Natural killer cell (primary cell): Measurements from ENCODE around the gene CFAP299. TPM values are rescaled to one million over a fixed set of nuclear protein-coding genes. Genes with fewer than 3 reads are reported as not detected.

Source experiments
- ATAC-seq, 3 donors: fragments of 150-1000 bp in 2 of 3; fragments of 200-7000 bp in 1 of 3; cut with Tn5 transposase; 1 replicate in 1 of 3; 2 replicates in 2 of 3; pipeline ENCODE4 v1.10.0; 2021; ENCODE audit warnings: mild to moderate bottlenecking in 2 of 3, moderate library complexity in 2 of 3
- DNase-seq, 2 donors: peaks; one replicate each; pipeline versions ENCODE4 v3.0.0 to v3.0.0-alpha.2; 2013 to 2021; ENCODE audit warnings: mixed read lengths in 1 of 2
- H3K27ac ChIP-seq: one replicate; pipeline ENCODE4 v1.5.1; 2013; ENCODE audit warnings: mild to moderate bottlenecking, low read length
- H3K27me3 ChIP-seq: one replicate; pipeline ENCODE4 v1.6.1; 2013; ENCODE audit warnings: low read length; ENCODE audit not compliant: control insufficient read depth, insufficient read depth
- H3K36me3 ChIP-seq: one replicate; pipeline ENCODE4 v1.6.1; 2013; ENCODE audit warnings: low read length; ENCODE audit not compliant: control insufficient read depth, insufficient read depth
- H3K4me1 ChIP-seq: one replicate; pipeline ENCODE4 v1.6.1; 2013; ENCODE audit warnings: low read length; ENCODE audit not compliant: control insufficient read depth, insufficient read depth
- H3K4me3 ChIP-seq: one replicate; pipeline ENCODE4 v1.5.1; 2013; ENCODE audit warnings: low read length
- H3K9me3 ChIP-seq: one replicate; pipeline ENCODE4 v1.6.1; 2013; ENCODE audit warnings: low read length; ENCODE audit not compliant: control insufficient read depth, insufficient read depth
- H3K27ac Mint-ChIP-seq, 2 donors: one replicate each; pipeline ENCODE4 v1.8.0; 2022; ENCODE audit warnings: mild to moderate bottlenecking in 2 of 2, mixed read lengths in 2 of 2, moderate library complexity in 1 of 2
- H3K27me3 Mint-ChIP-seq, 2 donors: one replicate each; pipeline ENCODE4 v1.8.0; 2022; ENCODE audit warnings: low read depth in 2 of 2, mixed read lengths in 2 of 2
- H3K36me3 Mint-ChIP-seq: one replicate; pipeline ENCODE4 v1.8.0; 2022; ENCODE audit warnings: mixed read lengths
- H3K4me1 Mint-ChIP-seq, 2 donors: one replicate each; pipeline ENCODE4 v1.8.0; 2022; ENCODE audit warnings: mixed read lengths in 2 of 2
- H3K4me3 Mint-ChIP-seq: one replicate; pipeline ENCODE4 v1.8.0; 2022; ENCODE audit warnings: mild to moderate bottlenecking, moderate library complexity, mixed read lengths
- H3K9me3 Mint-ChIP-seq, 2 donors: one replicate each; pipeline ENCODE4 v1.8.0; 2022; ENCODE audit warnings: mixed read lengths in 2 of 2
- WGBS: methylation state at CpG from one replicate; pipeline ENCODE4 v1.1.7; 2013; ENCODE audit warnings: missing lambda C conversion rate; ENCODE audit not compliant: insufficient coverage; 5-methylcytosine and 5-hydroxymethylcytosine counted together
- intact Hi-C: fragments of 100-400 bp; cut with micrococcal nuclease; formaldehyde crosslinking; loops from one replicate; pipeline ENCODE4 v1.14.2; 2022
- total RNA-seq, 4 donors: library from RNA; stranded (reverse); fragments of 120-200 nt in 1 of 4; gene quantifications; one replicate each; pipeline versions ENCODE4 v1.2.3 to v1.2.4, GENCODE V29; 2013 to 2022
- TF ChIP-seq, protein P1 (sequence below): fragments of 200-600 bp; IDR thresholded peaks from one replicate; pipeline ENCODE4 v1.8.0; 2022; ENCODE audit warnings: antibody characterized with exemption

Gene CFAP299
- total RNA-seq, 3 donors from 2014 or later (not counting 1 experiment from before 2014, with no cell fraction given) = not detected

GRCh38 chr4:80540785-80541469, 205.4 kb downstream of the CFAP299 start:
- H3K27me3 Mint-ChIP-seq = peaks cover 8 to 10% of the 10 kb centered on the region in 2 donors
- DNase-seq = peak in 1 of 2 donors; percentile 22
- H3K4me1 ChIP-seq = no peaks in the 10 kb centered on the region
- no peak overlapping the region for H3K27ac ChIP-seq
- H3K9me3 ChIP-seq = no peaks in the 10 kb centered on the region
- no peak overlapping the region for H3K27ac Mint-ChIP-seq
- intact Hi-C loops = no loop called here
- ATAC-seq = no peak
- no peaks in the 10 kb centered on the region for H3K36me3 ChIP-seq
- peaks cover 3% of the 10 kb centered on the region for H3K27me3 ChIP-seq
- H3K36me3 Mint-ChIP-seq = no peaks in the 10 kb centered on the region
- no peak overlapping the region for H3K4me3 Mint-ChIP-seq
- no peaks in the 10 kb centered on the region for H3K9me3 Mint-ChIP-seq
- TF ChIP-seq, protein P1, sequence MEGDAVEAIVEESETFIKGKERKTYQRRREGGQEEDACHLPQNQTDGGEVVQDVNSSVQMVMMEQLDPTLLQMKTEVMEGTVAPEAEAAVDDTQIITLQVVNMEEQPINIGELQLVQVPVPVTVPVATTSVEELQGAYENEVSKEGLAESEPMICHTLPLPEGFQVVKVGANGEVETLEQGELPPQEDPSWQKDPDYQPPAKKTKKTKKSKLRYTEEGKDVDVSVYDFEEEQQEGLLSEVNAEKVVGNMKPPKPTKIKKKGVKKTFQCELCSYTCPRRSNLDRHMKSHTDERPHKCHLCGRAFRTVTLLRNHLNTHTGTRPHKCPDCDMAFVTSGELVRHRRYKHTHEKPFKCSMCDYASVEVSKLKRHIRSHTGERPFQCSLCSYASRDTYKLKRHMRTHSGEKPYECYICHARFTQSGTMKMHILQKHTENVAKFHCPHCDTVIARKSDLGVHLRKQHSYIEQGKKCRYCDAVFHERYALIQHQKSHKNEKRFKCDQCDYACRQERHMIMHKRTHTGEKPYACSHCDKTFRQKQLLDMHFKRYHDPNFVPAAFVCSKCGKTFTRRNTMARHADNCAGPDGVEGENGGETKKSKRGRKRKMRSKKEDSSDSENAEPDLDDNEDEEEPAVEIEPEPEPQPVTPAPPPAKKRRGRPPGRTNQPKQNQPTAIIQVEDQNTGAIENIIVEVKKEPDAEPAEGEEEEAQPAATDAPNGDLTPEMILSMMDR = no peak
- 100% methylated on average over 2 of the region's 5 CpGs for WGBS
- H3K4me1 Mint-ChIP-seq = no peaks in the 10 kb centered on the region
- no peak overlapping the region for H3K4me3 ChIP-seq

- intact Hi-C loops = no loop called here
- Mint-ChIP-seq H3K36me3 (no peaks in the 10 kb centered on the region), H3K4me3 (no peak overlapping the region), H3K27ac (no peak overlapping the region), H3K4me1 (no peaks in the 10 kb centered on the region), H3K9me3 (no peaks in the 10 kb centered on the region), H3K27me3 (peaks cover 11 to 15% of the 10 kb centered on the region in 2 donors)
- H3K4me1 ChIP-seq = no peaks in the 10 kb centered on the region
- no peak for DNase-seq
- H3K9me3 ChIP-seq = no peaks in the 10 kb centered on the region
- no peaks in the 10 kb centered on the region for H3K36me3 ChIP-seq
- no peak for ATAC-seq
- TF ChIP-seq, protein P1 = no peak
- H3K27ac ChIP-seq = no peak overlapping the region
- H3K4me3 ChIP-seq = no peak overlapping the region
- WGBS = 98% methylated on average over 2 of the region's 2 CpGs
- H3K27me3 ChIP-seq = no peaks in the 10 kb centered on the region
Observed at GRCh38 chr4:80542747-80543146, 207.2 kb downstream of the CFAP299 start.

- intact Hi-C loops = no loop called here
- TF ChIP-seq, protein P1 = no peak
- no peak overlapping the region for H3K4me3 Mint-ChIP-seq
- peaks cover 19% of the 10 kb centered on the region for H3K36me3 Mint-ChIP-seq
- no peak overlapping the region for H3K4me3 ChIP-seq
- no peaks in the 10 kb centered on the region for H3K9me3 ChIP-seq
- no peak overlapping the region for H3K27ac Mint-ChIP-seq
- H3K27me3 ChIP-seq = no peaks in the 10 kb centered on the region
- peaks cover 7 to 9% of the 10 kb centered on the region in 2 donors for H3K9me3 Mint-ChIP-seq
- ATAC-seq = no peak
- no peaks in the 10 kb centered on the region for H3K4me1 Mint-ChIP-seq
- peaks cover 6 to 16% of the 10 kb centered on the region in 2 donors for H3K27me3 Mint-ChIP-seq
- DNase-seq = no peak
- H3K4me1 ChIP-seq = no peaks in the 10 kb centered on the region
- no peaks in the 10 kb centered on the region for H3K36me3 ChIP-seq
- H3K27ac ChIP-seq = no peak overlapping the region
- 84% methylated on average over 3 of the region's 3 CpGs for WGBS
Observed at GRCh38 chr4:80560337-80560736, 224.8 kb downstream of the CFAP299 start.
